Brain pericyte (primary cell): ENCODE results near the gene IRX2.

Experiments
- DNase-seq: peaks from one replicate; pipeline ENCODE4 v3.0.0-alpha.2; 2012; ENCODE audit warnings: low read depth, low spot score

Gene IRX2

DNA sequence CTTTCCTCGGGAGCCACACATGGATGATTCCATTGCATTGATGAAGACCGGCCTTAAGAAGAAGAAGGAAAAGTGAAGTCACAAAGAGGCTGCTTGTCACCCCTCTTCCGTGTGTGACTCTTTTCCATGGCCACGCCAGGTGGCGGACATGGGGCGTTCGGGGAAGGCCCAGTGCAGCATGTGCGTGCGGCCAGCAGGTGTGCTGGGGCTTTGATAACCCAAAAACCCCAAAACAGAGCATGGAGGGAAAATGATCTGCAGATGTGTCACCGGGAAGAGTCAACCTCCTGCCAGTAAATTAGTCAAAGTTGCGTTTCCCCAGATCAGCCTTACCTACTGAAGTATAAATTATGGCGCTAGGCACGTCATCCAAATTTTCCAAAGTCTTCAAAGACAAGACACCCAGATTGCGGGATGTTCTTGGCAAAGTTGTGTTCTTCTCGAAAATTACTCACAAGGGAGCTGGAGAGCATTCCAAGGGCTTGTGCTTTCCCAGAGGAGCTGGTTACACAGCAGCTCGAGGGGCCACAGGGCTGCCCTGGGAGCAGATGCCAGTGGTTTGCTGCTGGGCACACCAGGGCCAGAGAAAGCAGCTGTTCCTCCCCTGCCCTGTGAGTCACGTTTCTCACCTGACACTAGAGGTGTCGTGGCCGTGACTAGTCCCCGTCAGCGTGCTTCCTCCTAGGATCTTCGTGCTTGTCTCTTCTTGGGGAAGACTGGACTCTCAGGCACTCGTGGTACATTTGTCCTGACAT lies 53.9 kb downstream of the IRX2 start:
- no peak for DNase-seq

DNA sequence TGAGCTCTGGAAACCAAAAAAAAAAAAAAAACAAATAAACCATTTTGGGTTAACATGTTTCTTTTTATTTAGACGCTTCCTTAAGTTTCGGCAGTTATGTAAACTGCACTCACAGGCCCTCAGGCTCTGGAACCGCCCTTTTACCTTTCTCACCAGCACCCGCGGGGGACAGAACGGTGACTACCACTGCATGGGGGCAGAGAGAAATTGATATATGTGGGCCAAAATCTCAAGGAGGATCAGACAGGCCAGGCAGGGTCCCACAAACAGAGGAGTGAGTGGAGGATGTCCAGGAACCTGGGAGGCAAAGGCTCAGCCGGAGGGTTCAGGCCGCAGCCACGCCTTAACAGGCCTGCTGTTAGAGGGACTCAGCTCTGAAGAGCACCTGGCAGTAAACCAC lies 54.4 kb downstream of the IRX2 start:
- no peak for DNase-seq
